Right lobe of liver (tissue), 6 donors: ENCODE results near the gene ZNF432. TPM values are rescaled to one million over a fixed set of nuclear protein-coding genes. Genes with fewer than 3 reads are reported as not detected.

Experiments
- ATAC-seq, 4 donors: fragments of 200-7000 bp; cut with Tn5 transposase; one replicate each; pipeline ENCODE4 v1.9.1; 2020; ENCODE audit warnings: mild to moderate bottlenecking in 4 of 4, moderate library complexity in 4 of 4
- DNase-seq, 3 donors: peaks; one replicate each; pipeline ENCODE4 v3.0.0-alpha.2; 2020
- H3K27ac ChIP-seq, 3 donors: fragments of 200-600 bp; one replicate each; pipeline ENCODE4 v1.8.0; 2022
- H3K27me3 ChIP-seq, 2 donors: fragments of 200-600 bp; one replicate each; pipeline ENCODE4 v1.8.0; 2022
- H3K36me3 ChIP-seq, 4 donors: fragments of 200-600 bp; sonication (generic) in 1 of 4; one replicate each; pipeline versions ENCODE4 v1.5.1 to v1.8.0; 2017 to 2022; ENCODE audit warnings: control low read depth in 1 of 4
- H3K4me1 ChIP-seq, 4 donors: fragments of 200-600 bp; sonication (generic) in 1 of 4; one replicate each; pipeline versions ENCODE4 v1.5.1 to v1.8.0; 2017 to 2022; ENCODE audit warnings: control low read depth in 1 of 4
- H3K4me3 ChIP-seq, 3 donors: fragments of 200-600 bp; one replicate each; pipeline ENCODE4 v1.8.0; 2022
- H3K9me3 ChIP-seq, 4 donors: fragments of 200-600 bp; sonication (generic) in 1 of 4; one replicate each; pipeline versions ENCODE4 v1.5.1 to v1.8.0; 2017 to 2022; ENCODE audit warnings: control low read depth in 1 of 4
- POLR2A ChIP-seq: fragments of 450-650 bp; IDR thresholded peaks from one replicate; pipeline ENCODE4 v1.6.1; 2017; ENCODE audit warnings: antibody characterized with exemption, mild to moderate bottlenecking
- WGBS: methylation state at CpG from one replicate; pipeline ENCODE4 v1.1.6; 2018; ENCODE audit warnings: low coverage, low lambda C conversion rate; ENCODE audit not compliant: insufficient coverage; ENCODE audit errors: missing lambda C conversion rate; 5-methylcytosine and 5-hydroxymethylcytosine counted together
- intact Hi-C, 2 donors: fragments of 100-400 bp; cut with DNase I; formaldehyde crosslinking; loops; one replicate each; pipeline versions ENCODE4 v1.11.2 to v1.14.1; 2022
- total RNA-seq, 6 experiments: library from RNA; depleted of rRNA in 2 of 6; stranded (reverse); fragments of >200 nt in 2 of 6; fragmentation: NEBNext Ultra II Directional in 3 of 6; extraction: Animal tissue kit (Norgen Biotek cat#: 25700) in 3 of 6; gene quantifications; one replicate each; pipeline versions ENCODE4 v1.1.0 to v1.2.4, GENCODE V29; 2016 to 2023
- TF ChIP-seq, protein P1 (sequence below), 4 donors: fragments of 200-600 bp in 3 of 4; fragments of 450-650 bp in 1 of 4; IDR thresholded peaks; one replicate each; pipeline versions ENCODE4 v1.5.1 to v1.8.0; 2016 to 2022; ENCODE audit warnings: antibody characterized with exemption in 4 of 4, mild to moderate bottlenecking in 2 of 4
- donor health status: DM: no; HTN: yes; CAD: no.
- donor health status: DM: no; HTN: no; CAD: no.
- donor health status: DM: no; HTN: no; CAD: no.
- donor health status: DM: no; HTN: yes; CAD: no.
- donor health status: DM: no; HTN: yes; CAD: no.

Gene ZNF432
- total RNA-seq, 6 experiments from 2014 or later: 0.86 to 3.9 (median 3.3) TPM

- TF ChIP-seq, protein P1, sequence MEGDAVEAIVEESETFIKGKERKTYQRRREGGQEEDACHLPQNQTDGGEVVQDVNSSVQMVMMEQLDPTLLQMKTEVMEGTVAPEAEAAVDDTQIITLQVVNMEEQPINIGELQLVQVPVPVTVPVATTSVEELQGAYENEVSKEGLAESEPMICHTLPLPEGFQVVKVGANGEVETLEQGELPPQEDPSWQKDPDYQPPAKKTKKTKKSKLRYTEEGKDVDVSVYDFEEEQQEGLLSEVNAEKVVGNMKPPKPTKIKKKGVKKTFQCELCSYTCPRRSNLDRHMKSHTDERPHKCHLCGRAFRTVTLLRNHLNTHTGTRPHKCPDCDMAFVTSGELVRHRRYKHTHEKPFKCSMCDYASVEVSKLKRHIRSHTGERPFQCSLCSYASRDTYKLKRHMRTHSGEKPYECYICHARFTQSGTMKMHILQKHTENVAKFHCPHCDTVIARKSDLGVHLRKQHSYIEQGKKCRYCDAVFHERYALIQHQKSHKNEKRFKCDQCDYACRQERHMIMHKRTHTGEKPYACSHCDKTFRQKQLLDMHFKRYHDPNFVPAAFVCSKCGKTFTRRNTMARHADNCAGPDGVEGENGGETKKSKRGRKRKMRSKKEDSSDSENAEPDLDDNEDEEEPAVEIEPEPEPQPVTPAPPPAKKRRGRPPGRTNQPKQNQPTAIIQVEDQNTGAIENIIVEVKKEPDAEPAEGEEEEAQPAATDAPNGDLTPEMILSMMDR (IDR thresholded peaks at IDR 0.05): no peak
- TF ChIP-seq POLR2A: no peak
- no peaks in the 10 kb centered on the region for H3K4me1 ChIP-seq
- H3K36me3 ChIP-seq: peaks cover 0 to 5% (median 0%) of the 10 kb centered on the region in 4 donors
- no peaks in the 10 kb centered on the region for H3K27me3 ChIP-seq
- DNase-seq (no peak), ATAC-seq (no peak)
- peaks cover 0 to 36% (median 18%) of the 10 kb centered on the region in 4 donors for H3K9me3 ChIP-seq
- WGBS: 100% methylated on average over 3 of the region's 4 CpGs
- no peak overlapping the region for H3K27ac ChIP-seq
- intact Hi-C loops: no loop called here
- no peak overlapping the region for H3K4me3 ChIP-seq
These were observed 65.3 kb downstream of the ZNF432 start for GRCh38 chr19:51983361-51983760.

Other genes starting within 250 kb of the ZNF432 start
- 1 to 10 TPM; 1.4 to 6.6 (median 3.8) TPM for gene ZNF577, start 160.9 kb downstream of the ZNF432 start, total RNA-seq
- 1 to 10 TPM; 2.0 to 5.4 (median 2.4) TPM for gene ZNF649, start 143.8 kb downstream of the ZNF432 start, total RNA-seq
- 1 to 10 TPM in 5 of 6 experiments, under 1 TPM in 1; 0.87 to 2.7 (median 2.2) TPM for gene ZNF613, start 121.4 kb downstream of the ZNF432 start, total RNA-seq
- 1 to 10 TPM; 2.5 to 5.8 (median 3.4) TPM for gene ZNF350, start 62.0 kb downstream of the ZNF432 start, total RNA-seq
- 1 to 10 TPM; 1.2 to 5.0 (median 3.3) TPM for gene ZNF615, start 40.6 kb downstream of the ZNF432 start, total RNA-seq
- gene ZNF614, start 20.5 kb downstream of the ZNF432 start, total RNA-seq: 1 to 10 TPM; 1.2 to 2.7 (median 1.6) TPM
- gene ZNF841, start 46.9 kb upstream of the ZNF432 start, total RNA-seq: 1 to 10 TPM; 2.8 to 8.7 (median 5.8) TPM
- gene ZNF616, start 91.1 kb upstream of the ZNF432 start, total RNA-seq: 1 to 10 TPM; 1.9 to 6.2 (median 4.2) TPM
- 1 to 10 TPM; 1.5 to 3.7 (median 2.8) TPM for gene ZNF836, start 122.8 kb upstream of the ZNF432 start, total RNA-seq
- 10 to 100 TPM; 59.4 to 93.0 (median 82.4) TPM for gene PPP2R1A, start 141.2 kb upstream of the ZNF432 start, total RNA-seq
- 1 to 10 TPM; 2.3 to 6.0 (median 4.9) TPM for gene ZNF766, start 220.7 kb upstream of the ZNF432 start, total RNA-seq
- gene ZNF480, start 248.3 kb upstream of the ZNF432 start, total RNA-seq: 1 to 10 TPM; 3.7 to 7.1 (median 5.3) TPM